ENCODE data around the gene OGFOD3.
A peak's percentile ranks its signal among the peaks of the same experiment; 100 is the strongest.
"Not testable (repeated sequence)": the region's sequence is repeated elsewhere in the genome, so short reads cannot be mapped to it uniquely, and the experiment has no call there.

Gene OGFOD3, protein sequence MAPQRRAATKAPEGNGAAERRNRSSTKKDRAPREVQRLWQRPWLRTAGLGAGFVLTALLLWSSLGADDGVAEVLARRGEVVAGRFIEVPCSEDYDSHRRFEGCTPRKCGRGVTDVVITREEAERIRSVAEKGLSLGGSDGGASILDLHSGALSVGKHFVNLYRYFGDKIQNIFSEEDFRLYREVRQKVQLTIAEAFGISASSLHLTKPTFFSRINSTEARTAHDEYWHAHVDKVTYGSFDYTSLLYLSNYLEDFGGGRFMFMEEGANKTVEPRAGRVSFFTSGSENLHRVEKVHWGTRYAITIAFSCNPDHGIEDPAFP

DNA sequence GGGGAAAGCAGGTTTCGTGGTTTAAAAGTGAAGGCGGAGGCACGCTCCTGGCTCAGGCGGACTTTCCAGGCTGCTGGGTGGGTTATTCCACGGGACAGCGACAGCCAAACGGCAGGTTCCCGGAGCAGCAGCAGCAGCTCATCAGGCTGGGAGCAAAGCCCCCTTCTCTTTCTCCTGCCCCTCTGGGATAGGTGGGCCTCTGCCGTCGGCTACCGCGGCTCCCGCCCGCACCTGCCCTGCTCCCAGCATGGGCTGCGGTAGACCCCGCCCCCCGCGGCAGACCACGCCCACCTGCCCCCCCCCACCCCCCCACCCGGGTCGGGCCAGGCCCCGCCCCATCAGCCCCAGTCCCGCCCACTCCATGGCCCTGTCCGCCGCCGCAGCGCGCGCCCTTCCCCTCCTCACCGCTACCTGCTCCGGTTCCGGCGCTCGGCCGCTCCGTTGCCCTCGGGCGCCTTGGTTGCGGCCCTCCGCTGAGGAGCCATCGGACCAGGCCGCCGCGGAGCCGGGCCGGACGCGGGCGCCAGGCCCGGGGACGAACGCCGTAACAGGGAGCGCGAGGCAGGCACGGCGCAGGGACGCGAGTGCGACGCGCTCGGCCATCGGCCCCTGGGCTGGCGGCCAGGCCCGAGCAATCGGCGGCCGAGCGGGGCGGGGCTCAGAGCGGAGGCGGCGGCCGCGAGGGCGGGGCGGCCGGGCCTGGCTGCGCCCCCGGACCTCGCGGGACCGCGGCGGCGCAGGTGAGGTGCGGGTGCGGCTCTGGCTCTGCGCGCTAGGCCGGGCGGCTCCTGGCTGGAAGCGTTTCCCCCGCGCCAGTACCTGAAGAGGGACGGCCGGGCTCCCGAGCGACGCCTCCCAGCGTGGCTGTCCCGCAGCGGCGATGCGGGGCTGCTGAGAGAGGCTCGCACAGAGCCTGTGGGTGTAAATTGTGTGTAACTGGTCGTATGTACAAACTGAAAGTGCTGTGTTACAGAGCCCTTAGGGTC is at the start of gene OGFOD3, which contains the start of gene HEXD:
OGFOD3 (minus strand) TSS at position 586 of the 986 bp plus-strand sequence; CDS start at position 485, 101 bp downstream.
HEXD (plus strand) TSS at position 347 of the 986 bp plus-strand sequence. CDS start 1,453 bp downstream, outside the sequence.
- DNase-seq (ENCODE audit: low read depth) = peak; percentile 74

GRCh38 chr17:82465023-82465603 is 46.7 kb upstream of the OGFOD3 start:
- no peak for DNase-seq (ENCODE audit: low read depth)

DNA sequence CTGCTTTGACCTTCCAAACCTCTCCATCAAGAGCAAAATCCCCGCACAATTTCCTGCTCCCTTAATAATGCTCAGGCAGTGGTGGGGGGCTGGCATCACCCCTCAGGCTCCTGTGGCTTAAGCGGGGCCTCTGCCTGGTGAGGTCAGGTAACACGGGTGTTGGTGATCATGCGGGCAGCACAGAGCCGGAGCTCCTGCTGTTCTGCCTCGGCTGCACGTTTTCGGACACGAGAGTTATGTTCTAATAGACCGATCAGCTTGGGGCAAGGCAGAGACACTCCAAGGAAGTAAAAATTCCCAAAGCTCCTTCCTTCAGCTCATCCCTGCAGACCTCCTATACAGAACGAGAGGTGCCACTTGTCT is 46.2 kb upstream of the OGFOD3 start:
- no peak for DNase-seq (ENCODE audit: low read depth)

DNA sequence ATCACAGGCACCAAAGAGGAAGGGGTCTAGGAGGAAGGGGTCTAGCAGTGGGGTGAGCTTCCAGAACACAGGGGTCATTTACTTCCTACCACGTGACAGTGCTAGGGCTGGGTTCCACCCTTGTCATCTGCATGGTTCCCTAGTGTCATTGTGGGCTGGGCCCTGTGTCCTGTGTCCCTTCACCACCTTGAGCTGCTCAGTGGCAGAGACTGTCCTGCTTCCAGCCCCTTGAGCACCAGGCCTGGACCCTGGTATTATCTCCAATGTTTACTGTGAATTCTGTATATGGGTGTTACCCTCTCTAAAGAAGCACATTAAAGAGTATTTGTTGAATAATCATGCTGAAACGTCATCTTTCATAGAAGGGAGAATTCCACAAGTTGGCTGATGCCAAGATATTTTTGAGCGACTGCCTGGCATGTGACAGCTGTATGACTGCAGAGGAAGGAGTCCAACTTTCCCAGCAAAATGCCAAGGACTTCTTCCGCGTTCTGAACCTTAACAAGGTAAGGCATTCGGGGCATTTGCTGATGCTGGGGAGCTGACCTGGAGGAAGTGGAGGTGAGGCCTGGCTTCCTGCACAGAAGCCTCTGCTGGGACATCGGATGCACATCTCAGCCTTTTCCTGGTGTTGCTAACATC is 45.7 kb upstream of the OGFOD3 start:
- DNase-seq (ENCODE audit: low read depth) = no peak

DNA sequence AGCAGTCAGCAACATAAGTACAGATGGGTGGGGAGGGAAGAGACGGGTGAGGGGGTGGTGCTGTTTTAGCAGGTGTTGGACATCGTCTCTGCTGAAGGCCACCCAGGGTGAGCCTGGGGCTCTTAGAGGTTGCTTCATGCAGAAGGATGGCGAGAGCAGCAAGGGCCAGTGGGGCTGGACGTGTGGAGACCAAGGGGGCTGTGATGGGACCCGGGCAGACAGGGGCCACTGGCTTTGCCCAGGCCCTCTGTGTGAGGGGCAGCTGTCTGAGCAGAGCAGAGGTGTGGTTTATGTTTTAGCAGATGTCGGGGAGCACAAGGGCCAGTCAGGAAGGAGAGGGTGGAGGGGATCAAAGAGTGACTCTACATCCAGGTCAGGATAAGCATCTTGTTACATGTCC is 45.0 kb upstream of the OGFOD3 start:
- no peak for DNase-seq (ENCODE audit: low read depth)

- no peak for DNase-seq (ENCODE audit: low read depth)
Measured at GRCh38 chr17:82461827-82462524, 43.6 kb upstream of the OGFOD3 start.

DNA sequence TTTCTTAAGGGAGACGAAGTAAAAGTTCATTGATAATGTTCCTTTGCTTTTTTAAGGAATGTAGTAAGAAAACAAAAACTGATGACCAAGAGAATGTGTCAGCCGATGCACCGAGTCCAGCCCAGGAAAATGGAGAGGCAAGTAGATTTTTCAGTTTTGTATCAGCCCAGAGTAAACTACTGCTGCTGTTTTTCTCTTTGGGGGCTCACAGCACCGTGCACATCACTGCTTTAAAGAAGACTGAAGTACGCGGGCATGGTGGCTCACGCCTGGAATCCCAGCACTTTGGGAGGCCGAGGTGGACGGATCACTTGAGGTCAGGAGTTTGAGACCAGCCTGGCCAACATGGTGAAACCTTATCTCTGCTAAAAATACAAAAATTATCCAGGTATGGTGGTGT is 41.5 kb upstream of the OGFOD3 start:
- DNase-seq (ENCODE audit: low read depth) = not testable (repeated sequence)

DNA sequence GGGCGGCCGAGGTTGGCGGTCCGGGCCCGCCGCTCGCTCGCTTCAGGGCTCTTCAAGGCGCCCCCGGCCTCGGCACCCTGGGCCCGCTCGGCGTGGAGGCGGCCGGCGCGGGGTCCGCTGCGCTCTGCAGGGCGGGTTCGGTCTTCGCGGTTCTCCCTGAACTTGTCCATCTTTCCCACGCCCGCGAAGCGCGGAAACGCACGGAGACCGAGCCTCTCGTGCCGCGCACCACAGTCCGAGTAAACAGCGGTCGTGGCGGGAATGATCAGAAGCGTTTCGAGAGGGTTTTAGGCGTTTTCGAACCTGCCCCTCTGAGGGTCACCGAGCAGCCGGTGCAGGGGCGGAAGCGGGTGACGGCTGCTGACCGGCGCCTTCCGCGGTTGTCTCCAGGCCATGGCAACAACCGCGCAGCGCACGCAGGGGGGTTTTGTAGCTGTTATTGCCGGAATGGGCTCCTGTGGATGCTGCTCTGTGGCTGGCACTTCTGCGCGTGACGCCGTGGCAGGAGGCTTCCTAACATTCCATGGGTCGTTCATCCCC is 40.6 kb upstream of the OGFOD3 start:
- no peak for DNase-seq (ENCODE audit: low read depth)

- DNase-seq (ENCODE audit: low read depth) = peak; percentile 93
Measured at GRCh38 chr17:82458179-82458884, 39.9 kb upstream of the OGFOD3 start, which contains the start of gene NARF. TSS of gene NARF (plus strand) at chr17:82458741. CDS start at chr17:82458804, 63 bp downstream.

- no peak for DNase-seq (ENCODE audit: low read depth)
Measured at GRCh38 chr17:82457929-82458178, 39.5 kb upstream of the OGFOD3 start.

- no peak for DNase-seq (ENCODE audit: low read depth)
Measured at GRCh38 chr17:82457073-82457928, 38.9 kb upstream of the OGFOD3 start.

DNA sequence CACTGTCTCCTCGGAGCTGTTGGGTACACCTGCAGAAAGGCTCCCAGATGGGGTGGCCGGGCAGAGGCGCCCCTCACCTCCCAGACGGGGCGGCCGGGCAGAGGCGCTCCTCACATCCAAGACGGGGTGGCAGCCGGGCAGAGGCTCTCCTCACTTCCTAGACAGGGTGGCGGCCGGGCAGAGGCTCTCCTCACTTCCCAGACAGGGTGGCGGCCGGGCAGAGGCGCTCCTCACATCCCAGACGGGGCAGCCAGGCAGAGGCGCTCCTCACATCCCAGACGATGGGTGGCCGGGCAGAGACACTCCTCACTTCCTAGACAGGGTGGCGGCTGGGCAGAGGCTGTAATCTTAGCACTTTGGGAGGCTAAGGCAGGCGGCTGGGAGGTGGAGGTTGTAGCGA is 35.3 kb upstream of the OGFOD3 start:
- not testable (repeated sequence) for DNase-seq (ENCODE audit: low read depth)

DNA sequence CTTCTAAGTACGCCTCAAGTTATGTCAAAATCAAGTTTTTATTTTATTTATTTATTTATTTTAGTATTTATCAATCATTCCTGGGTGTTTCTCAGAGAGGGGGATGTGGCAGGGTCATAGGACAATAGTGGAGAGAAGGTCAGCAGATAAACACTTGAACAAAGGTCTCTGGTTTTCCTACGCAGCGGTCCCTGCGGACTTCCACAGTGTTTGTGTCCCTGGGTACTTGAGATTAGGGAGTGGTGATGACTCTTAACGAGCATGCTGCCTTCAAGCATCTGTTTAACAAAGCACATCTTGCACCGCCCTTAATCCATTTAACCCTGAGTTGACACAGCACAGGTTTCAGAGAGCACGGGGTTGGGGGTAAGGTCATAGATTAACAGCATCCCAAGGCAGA is 34.8 kb upstream of the OGFOD3 start:
- DNase-seq (ENCODE audit: low read depth) = not testable (repeated sequence)

GRCh38 chr17:82452162-82452561 is 33.8 kb upstream of the OGFOD3 start:
- DNase-seq (ENCODE audit: low read depth) = no peak

GRCh38 chr17:82450357-82451106 is 32.1 kb upstream of the OGFOD3 start, which contains the start of gene CYBC1:
TSS of gene CYBC1 (minus strand) at chr17:82450752. CDS start at chr17:82449254, 1,498 bp downstream.
- DNase-seq (ENCODE audit: low read depth) = peak; percentile 93

- peak; percentile 32 for DNase-seq (ENCODE audit: low read depth)
Measured at GRCh38 chr17:82449883-82450356, 31.5 kb upstream of the OGFOD3 start.

- peak; percentile 41 for DNase-seq (ENCODE audit: low read depth)
Measured at GRCh38 chr17:82449131-82449882, 30.9 kb upstream of the OGFOD3 start.

GRCh38 chr17:82447876-82448275 is 29.5 kb upstream of the OGFOD3 start:
- no peak for DNase-seq (ENCODE audit: low read depth)

Measured in activated T-cell treated with anti-CD3 and anti-CD28 coated beads for 24 hours (primary cell).